H9 (cell line): ENCODE measurements around the gene CIAO1. TPM values are rescaled to one million over a fixed set of nuclear protein-coding genes. Genes with fewer than 3 reads are reported as not detected.

Source experiments
- DNase-seq: peaks from one replicate; pipeline ENCODE4 v3.0.0-alpha.2; 2017
- H2AFZ ChIP-seq: one replicate; pipeline ENCODE4 v1.6.1; 2013; ENCODE audit warnings: mild to moderate bottlenecking, low read length, control low read depth, moderate library complexity
- H2AK5ac ChIP-seq: 2 replicates; pipeline ENCODE4 v1.6.1; 2013; ENCODE audit warnings: low read length, control low read depth, mixed read lengths; ENCODE audit not compliant: insufficient read length
- H2BK120ac ChIP-seq: one replicate; pipeline ENCODE4 v1.6.1; 2013; ENCODE audit warnings: low read depth, mild to moderate bottlenecking, low read length, control low read depth, inconsistent platforms; ENCODE audit not compliant: poor library complexity, severe bottlenecking
- H2BK12ac ChIP-seq: 2 replicates; pipeline ENCODE4 v1.6.1; 2013; ENCODE audit warnings: low read length, control low read depth, mixed read lengths, low read depth; ENCODE audit not compliant: insufficient read length
- H2BK15ac ChIP-seq: 2 replicates; pipeline ENCODE4 v1.6.1; 2013; ENCODE audit warnings: low read depth, low read length, control low read depth
- H2BK20ac ChIP-seq: one replicate; pipeline ENCODE4 v1.6.1; 2013; ENCODE audit warnings: low read depth, mild to moderate bottlenecking, low read length, control low read depth, inconsistent platforms; ENCODE audit not compliant: poor library complexity, severe bottlenecking
- H2BK5ac ChIP-seq: 2 replicates; pipeline ENCODE4 v1.6.1; 2013; ENCODE audit warnings: low read length, control low read depth, mixed read lengths; ENCODE audit not compliant: insufficient read length
- H3K14ac ChIP-seq: 2 replicates; pipeline ENCODE4 v1.6.1; 2013; ENCODE audit warnings: low read length, control low read depth; ENCODE audit not compliant: insufficient read depth
- H3K18ac ChIP-seq: 2 replicates; pipeline ENCODE4 v1.6.1; 2013; ENCODE audit warnings: low read depth, mild to moderate bottlenecking, mixed read lengths, low read length, control low read depth; ENCODE audit not compliant: insufficient read length
- H3K23ac ChIP-seq: 2 replicates; pipeline ENCODE4 v1.6.1; 2013; ENCODE audit warnings: low read length, control low read depth, mixed read lengths, low read depth; ENCODE audit not compliant: insufficient read length
- H3K23me2 ChIP-seq: 2 replicates; pipeline ENCODE4 v1.6.1; 2013; ENCODE audit warnings: low read depth, mild to moderate bottlenecking, mixed read lengths, low read length, control low read depth; ENCODE audit not compliant: insufficient read length, poor library complexity, severe bottlenecking
- H3K27ac ChIP-seq: 2 replicates; pipeline ENCODE4 v1.5.1; 2013; ENCODE audit warnings: low read length, control low read depth, mixed read lengths, low read depth; ENCODE audit not compliant: insufficient read length
- H3K27me3 ChIP-seq: 2 replicates; pipeline ENCODE4 v1.6.1; 2013; ENCODE audit warnings: low read length, control low read depth, inconsistent platforms; ENCODE audit not compliant: insufficient read depth
- H3K4ac ChIP-seq: 2 replicates; pipeline ENCODE4 v1.6.1; 2013; ENCODE audit warnings: low read depth, mild to moderate bottlenecking, control low read depth, inconsistent platforms, low read length, moderate library complexity
- H3K4me1 ChIP-seq: 2 replicates; pipeline ENCODE4 v1.6.1; 2013; ENCODE audit warnings: low read length, control low read depth, inconsistent platforms; ENCODE audit not compliant: insufficient read depth
- H3K4me2 ChIP-seq: 2 replicates; pipeline ENCODE4 v1.6.1; 2013; ENCODE audit warnings: low read length, control low read depth, mixed read lengths; ENCODE audit not compliant: insufficient read length, insufficient read depth
- H3K56ac ChIP-seq: 2 replicates; pipeline ENCODE4 v1.6.1; 2013; ENCODE audit warnings: low read depth, mild to moderate bottlenecking, mixed read lengths, low read length, control low read depth; ENCODE audit not compliant: insufficient read length
- H3K79me1 ChIP-seq: 2 replicates; pipeline ENCODE4 v1.6.1; 2013; ENCODE audit warnings: low read depth, mild to moderate bottlenecking, moderate library complexity, low read length, control low read depth, inconsistent platforms; ENCODE audit not compliant: insufficient read depth, poor library complexity, severe bottlenecking
- H3K79me2 ChIP-seq: 2 replicates; pipeline ENCODE4 v1.6.1; 2013; ENCODE audit warnings: low read length, control low read depth, inconsistent platforms; ENCODE audit not compliant: insufficient read depth
- H3K9ac ChIP-seq: 2 replicates; pipeline ENCODE4 v1.6.1; 2013; ENCODE audit warnings: low read length, control low read depth, mixed read lengths; ENCODE audit not compliant: insufficient read length; ENCODE audit errors: extremely low read depth
- H3K9me3 ChIP-seq: one replicate; pipeline ENCODE4 v1.6.1; 2013; ENCODE audit warnings: low read depth, low read length, inconsistent platforms; ENCODE audit not compliant: control insufficient read depth
- H3T11ph ChIP-seq: one replicate; pipeline ENCODE4 v1.6.1; 2013; ENCODE audit warnings: mild to moderate bottlenecking, low read length, control low read depth, inconsistent platforms
- H4K20me1 ChIP-seq: one replicate; pipeline ENCODE4 v1.6.1; 2013; ENCODE audit not compliant: control insufficient read depth, insufficient read length, insufficient read depth
- H4K5ac ChIP-seq: 2 replicates; pipeline ENCODE4 v1.6.1; 2013; ENCODE audit warnings: low read depth, mild to moderate bottlenecking, mixed read lengths, low read length, control low read depth; ENCODE audit not compliant: insufficient read length
- H4K8ac ChIP-seq: replicated peaks from 2 replicates; pipeline ENCODE4 v1.6.1; 2013; ENCODE audit warnings: low read length, control low read depth, mixed read lengths, low read depth; ENCODE audit not compliant: insufficient read length
- H4K91ac ChIP-seq: 2 replicates; pipeline ENCODE4 v1.6.1; 2013; ENCODE audit warnings: low read depth, mild to moderate bottlenecking, moderate library complexity, mixed read lengths, low read length, control low read depth; ENCODE audit not compliant: insufficient read length
- H3K27ac Mint-ChIP-seq, 3 experiments: 2 replicates in 2 of 3; 3 replicates in 1 of 3; pipeline ENCODE4 v1.8.0; 2020 to 2021; ENCODE audit warnings: mixed read lengths in 3 of 3, mild to moderate bottlenecking in 1 of 3, moderate library complexity in 1 of 3
- H3K27me3 Mint-ChIP-seq: 2 replicates; pipeline ENCODE4 v1.8.0; 2021; ENCODE audit warnings: low read depth, mild to moderate bottlenecking, moderate library complexity, mixed read lengths
- H3K36me3 Mint-ChIP-seq, 3 experiments: 2 replicates in 2 of 3; 3 replicates in 1 of 3; pipeline ENCODE4 v1.8.0; 2020 to 2021; ENCODE audit warnings: low read depth in 3 of 3, mixed read lengths in 3 of 3; ENCODE audit not compliant: insufficient read depth in 1 of 3
- H3K4me1 Mint-ChIP-seq, 2 experiments: 2 replicates each; pipeline ENCODE4 v1.8.0; 2020; ENCODE audit warnings: mixed read lengths in 2 of 2
- H3K4me3 Mint-ChIP-seq, 2 experiments: 2 replicates in 1 of 2; 3 replicates in 1 of 2; pipeline ENCODE4 v1.8.0; 2020 to 2021; ENCODE audit warnings: mild to moderate bottlenecking in 2 of 2, mixed read lengths in 2 of 2, moderate library complexity in 1 of 2
- H3K9me3 Mint-ChIP-seq, 2 experiments: 2 replicates in 1 of 2; 3 replicates in 1 of 2; pipeline ENCODE4 v1.8.0; 2020; ENCODE audit warnings: mild to moderate bottlenecking in 2 of 2, mixed read lengths in 2 of 2, moderate library complexity in 1 of 2
- WGBS: extraction: QIAGEN DNeasy Blood & Tissue Kit; methylation state at CpG from one replicate; pipeline ENCODE4 v1.1.7; 2013; ENCODE audit warnings: missing lambda C conversion rate, low lambda C conversion rate, mixed read lengths; ENCODE audit not compliant: insufficient read length; ENCODE audit errors: extremely low coverage; 5-methylcytosine and 5-hydroxymethylcytosine counted together
- total RNA-seq: library from RNA; stranded (reverse); gene quantifications from 2 replicates; pipeline ENCODE4 v1.2.1, GENCODE V29; 2021
- TF ChIP-seq, protein P1 (sequence below): fragments of 200-600 bp; sonication (generic); conservative IDR thresholded peaks from 3 replicates; pipeline ENCODE4 v1.8.0; 2021; ENCODE audit warnings: antibody characterized with exemption, mild to moderate bottlenecking

Gene CIAO1
- total RNA-seq, 1 experiment from 2014 or later, result 67.6 TPM

GRCh38 chr2:96245609-96246390 lies 20.2 kb upstream of the CIAO1 start:
- no peak overlapping the region for H2BK20ac ChIP-seq
- no peak overlapping the region for H4K5ac ChIP-seq
- H3K27ac Mint-ChIP-seq, result peak overlapping the region in 2 of 3 experiments; percentile 18 to 45; a peak in 3 of 7 replicates
- H2BK12ac ChIP-seq, result no peak overlapping the region
- H3K9ac ChIP-seq, result no peak overlapping the region
- TF ChIP-seq, protein P1, sequence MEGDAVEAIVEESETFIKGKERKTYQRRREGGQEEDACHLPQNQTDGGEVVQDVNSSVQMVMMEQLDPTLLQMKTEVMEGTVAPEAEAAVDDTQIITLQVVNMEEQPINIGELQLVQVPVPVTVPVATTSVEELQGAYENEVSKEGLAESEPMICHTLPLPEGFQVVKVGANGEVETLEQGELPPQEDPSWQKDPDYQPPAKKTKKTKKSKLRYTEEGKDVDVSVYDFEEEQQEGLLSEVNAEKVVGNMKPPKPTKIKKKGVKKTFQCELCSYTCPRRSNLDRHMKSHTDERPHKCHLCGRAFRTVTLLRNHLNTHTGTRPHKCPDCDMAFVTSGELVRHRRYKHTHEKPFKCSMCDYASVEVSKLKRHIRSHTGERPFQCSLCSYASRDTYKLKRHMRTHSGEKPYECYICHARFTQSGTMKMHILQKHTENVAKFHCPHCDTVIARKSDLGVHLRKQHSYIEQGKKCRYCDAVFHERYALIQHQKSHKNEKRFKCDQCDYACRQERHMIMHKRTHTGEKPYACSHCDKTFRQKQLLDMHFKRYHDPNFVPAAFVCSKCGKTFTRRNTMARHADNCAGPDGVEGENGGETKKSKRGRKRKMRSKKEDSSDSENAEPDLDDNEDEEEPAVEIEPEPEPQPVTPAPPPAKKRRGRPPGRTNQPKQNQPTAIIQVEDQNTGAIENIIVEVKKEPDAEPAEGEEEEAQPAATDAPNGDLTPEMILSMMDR, result no peak
- H3K23me2 ChIP-seq, result no peaks in the 10 kb centered on the region
- DNase-seq, result no peak
- H3K9me3 Mint-ChIP-seq, result no peaks in the 10 kb centered on the region
- H4K8ac ChIP-seq, result no peak overlapping the region
- peaks cover 5% of the 10 kb centered on the region in 2 experiments for H3K4me1 Mint-ChIP-seq
- H2BK5ac ChIP-seq, result no peak overlapping the region
- no peaks in the 10 kb centered on the region for H3K4me1 ChIP-seq
- no peaks in the 10 kb centered on the region; the same call in 1 of the 2 replicates for H3K27me3 Mint-ChIP-seq
- no peak overlapping the region for H2AFZ ChIP-seq
- H3K27me3 ChIP-seq, result no peaks in the 10 kb centered on the region
- no peaks in the 10 kb centered on the region for H3K79me1 ChIP-seq
- no peak overlapping the region for H2BK120ac ChIP-seq
- H3K9me3 ChIP-seq, result no peaks in the 10 kb centered on the region
- no peak overlapping the region for H3K23ac ChIP-seq
- no peak overlapping the region for H3K4ac ChIP-seq
- H3K79me2 ChIP-seq, result no peaks in the 10 kb centered on the region
- WGBS, result no CpG with 5 or more reads among the region's 8 CpGs
- no peak overlapping the region for H2AK5ac ChIP-seq
- H4K20me1 ChIP-seq, result no peaks in the 10 kb centered on the region
- no peak overlapping the region for H3K18ac ChIP-seq
- H3K4me3 Mint-ChIP-seq, result no peak overlapping the region
- H3K36me3 Mint-ChIP-seq, result no peaks in the 10 kb centered on the region
- no peak overlapping the region for H3K27ac ChIP-seq
- no peak overlapping the region for H2BK15ac ChIP-seq
- H4K91ac ChIP-seq, result no peak overlapping the region
- no peak overlapping the region for H3K4me2 ChIP-seq
- no peak overlapping the region for H3T11ph ChIP-seq
- H3K56ac ChIP-seq, result no peak overlapping the region
- no peak overlapping the region for H3K14ac ChIP-seq
